B cell (primary cell): ENCODE results near the gene PPP2R5E. TPM values are rescaled to one million over a fixed set of nuclear protein-coding genes. Genes with fewer than 3 reads are reported as not detected.
A peak's percentile ranks its signal among the peaks of the same experiment; 100 is the strongest.

Source experiments
- ATAC-seq: fragments of 200-7000 bp; cut with Tn5 transposase; one replicate; pipeline ENCODE4 v1.10.0; 2021; ENCODE audit warnings: low read depth, mild to moderate bottlenecking, moderate number of reproducible peaks, moderate library complexity
- CTCF ChIA-PET: fragments of 350-600 bp; sonication (Branson Sonifier 250); formaldehyde crosslinking; loops from one replicate; lab custom pipeline; 2021; ENCODE audit warnings: antibody characterized with exemption, inconsistent platforms; lab: Charles Lee
- POLR2A ChIA-PET: fragments of 350-600 bp; sonication (Branson Sonifier 250); formaldehyde crosslinking; loops from one replicate; lab custom pipeline; 2021; ENCODE audit warnings: antibody characterized with exemption; lab: Charles Lee
- DNase-seq: peaks from one replicate; pipeline ENCODE4 v3.0.0; 2013
- H2AFZ ChIP-seq: 2 replicates; pipeline ENCODE4 v1.6.1; 2012; ENCODE audit warnings: mild to moderate bottlenecking, low read depth, low read length; ENCODE audit not compliant: insufficient read depth, poor library complexity, severe bottlenecking
- H3K27ac ChIP-seq, 2 donors: 1 replicate in 1 of 2; 2 replicates in 1 of 2; pipeline ENCODE4 v1.5.1; 2012 to 2013; ENCODE audit warnings: low read length in 2 of 2, mild to moderate bottlenecking in 2 of 2, moderate library complexity in 1 of 2
- H3K27me3 ChIP-seq, 4 experiments: fragments of 200-600 bp in 1 of 4; sonication (generic) in 1 of 4; replicated peaks in 1 of 4; 1 replicate in 2 of 4; 2 replicates in 2 of 4; pipeline versions ENCODE4 v1.6.1 to v1.7.0; 2013 to 2016; ENCODE audit warnings: low read length in 3 of 4, mild to moderate bottlenecking in 2 of 4, mixed read lengths in 1 of 4, moderate library complexity in 1 of 4; ENCODE audit not compliant: insufficient read depth in 4 of 4, control insufficient read depth in 3 of 4; ENCODE audit errors: control extremely low read depth in 1 of 4
- H3K36me3 ChIP-seq, 2 experiments: replicated peaks in 1 of 2; 1 replicate in 1 of 2; 2 replicates in 1 of 2; pipeline versions ENCODE4 v1.6.1 to v1.7.1; 2013; ENCODE audit warnings: low read length in 1 of 2; ENCODE audit not compliant: insufficient read depth in 2 of 2, control insufficient read depth in 1 of 2; ENCODE audit errors: control extremely low read depth in 1 of 2, extremely low read depth in 1 of 2
- H3K4me1 ChIP-seq, 2 donors: fragments of 200-600 bp in 1 of 2; sonication (generic) in 1 of 2; 1 replicate in 1 of 2; 2 replicates in 1 of 2; pipeline versions ENCODE4 v1.5.1 to v1.6.1; 2013 to 2017; ENCODE audit warnings: low read length in 2 of 2; ENCODE audit not compliant: control insufficient read depth in 2 of 2, insufficient read depth in 2 of 2
- H3K4me2 ChIP-seq: replicated peaks from 2 replicates; pipeline ENCODE3; 2012; ENCODE audit warnings: mild to moderate bottlenecking, low read depth, low read length; ENCODE audit not compliant: poor library complexity, severe bottlenecking
- H3K4me3 ChIP-seq, 5 experiments: fragments of 200-600 bp in 1 of 5; sonication (generic) in 1 of 5; 1 replicate in 3 of 5; 2 replicates in 2 of 5; pipeline versions ENCODE4 v1.5.1 to v1.7.0; 2011 to 2016; ENCODE audit warnings: low read length in 4 of 5, mild to moderate bottlenecking in 4 of 5, low read depth in 2 of 5, control low read depth in 1 of 5, moderate library complexity in 1 of 5; ENCODE audit not compliant: insufficient read depth in 1 of 5; ENCODE audit errors: control extremely low read depth in 1 of 5, extremely low read depth in 1 of 5
- H3K79me2 ChIP-seq: fragments of 200-600 bp; sonication (generic); one replicate; pipeline ENCODE4 v1.6.0; 2016; ENCODE audit warnings: low read length; ENCODE audit not compliant: control insufficient read depth, insufficient read depth
- H3K9ac ChIP-seq: fragments of 200-600 bp; sonication (generic); 2 replicates; pipeline ENCODE4 v1.6.1; 2017; ENCODE audit warnings: mild to moderate bottlenecking, low read length, moderate library complexity
- H3K9me3 ChIP-seq, 3 donors: one replicate each; pipeline versions ENCODE4 v1.6.1 to v1.7.1; 2013; ENCODE audit warnings: low read length in 2 of 3; ENCODE audit not compliant: control insufficient read depth in 2 of 3, insufficient read depth in 1 of 3; ENCODE audit errors: control extremely low read depth in 1 of 3
- H4K20me1 ChIP-seq: 2 replicates; pipeline ENCODE4 v1.6.0; 2012; ENCODE audit warnings: mild to moderate bottlenecking, low read length; ENCODE audit not compliant: insufficient read depth, control insufficient read depth, poor library complexity, severe bottlenecking
- H3K27ac Mint-ChIP-seq: one replicate; pipeline ENCODE4 v1.8.0; 2021; ENCODE audit warnings: mixed read lengths
- H3K27me3 Mint-ChIP-seq: one replicate; pipeline ENCODE4 v1.8.0; 2021; ENCODE audit warnings: mixed read lengths
- H3K4me1 Mint-ChIP-seq: one replicate; pipeline ENCODE4 v1.8.0; 2021; ENCODE audit warnings: mixed read lengths
- H3K4me3 Mint-ChIP-seq: one replicate; pipeline ENCODE4 v1.8.0; 2021; ENCODE audit warnings: mixed read lengths
- H3K9me3 Mint-ChIP-seq: one replicate; pipeline ENCODE4 v1.8.0; 2022; ENCODE audit warnings: mixed read lengths; ENCODE audit not compliant: insufficient read depth
- CTCF ChIP-seq: fragments of 200-600 bp; IDR thresholded peaks from one replicate; pipeline ENCODE4 v1.8.0; 2022; ENCODE audit warnings: antibody characterized with exemption, mild to moderate bottlenecking
- EZH2 ChIP-seq: IDR thresholded peaks from 2 replicates; pipeline ENCODE4 v1.6.1; 2012; ENCODE audit warnings: borderline replicate concordance, low read depth, mild to moderate bottlenecking, moderate library complexity, low read length; ENCODE audit not compliant: insufficient read depth, poor library complexity, severe bottlenecking
- WGBS: methylation state at CpG from one replicate; pipeline ENCODE4 v1.1.5; 2013; ENCODE audit warnings: missing lambda C conversion rate; ENCODE audit not compliant: insufficient coverage; 5-methylcytosine and 5-hydroxymethylcytosine counted together
- intact Hi-C: fragments of 100-400 bp; cut with micrococcal nuclease; formaldehyde crosslinking; loops from one replicate; pipeline ENCODE4 v1.10.0; 2022
- polyA plus RNA-seq: library from polyadenylated mRNA; depleted of rRNA; stranded (reverse); fragments of >200 nt; gene quantifications from 2 replicates; pipeline ENCODE4 v1.2.3, GENCODE V29; 2012
- total RNA-seq, 2 donors: library from RNA; stranded (reverse); fragments of 120-200 nt in 1 of 2; gene quantifications; 1 replicate in 1 of 2; 2 replicates in 1 of 2; pipeline versions ENCODE4 v1.2.3 to v1.2.4, GENCODE V29; 2013 to 2022

Gene PPP2R5E
- total and polyA plus RNA-seq, 2 donors (not counting 1 experiment from before 2014, with no cell fraction given) = 6.3 to 40.6 TPM

GRCh38 chr14:63398952-63399351, 144.2 kb downstream of the PPP2R5E start:
- TF ChIP-seq CTCF (no peak), EZH2 (no peak)
- Mint-ChIP-seq H3K9me3 (no peaks in the 10 kb centered on the region), H3K4me1 (no peaks in the 10 kb centered on the region), H3K4me3 (no peak overlapping the region), H3K27me3 (no peaks in the 10 kb centered on the region), H3K27ac (peak overlapping the region; percentile 11)
- DNase-seq = no peak
- Histone ChIP-seq H2AFZ (no peak overlapping the region), H3K4me1 (no peaks in the 10 kb centered on the region), H3K9ac (no peak overlapping the region), H3K27ac (no peak overlapping the region), H3K79me2 (no peaks in the 10 kb centered on the region), H3K4me2 (no peak overlapping the region), H3K36me3 (peaks cover 15 to 26% of the 10 kb centered on the region in 2 experiments), H3K9me3 (no peaks in the 10 kb centered on the region), H3K4me3 (no peak overlapping the region), H4K20me1 (no peaks in the 10 kb centered on the region), H3K27me3 (no peaks in the 10 kb centered on the region)
- intact Hi-C loops = no loop called here
- ATAC-seq = no peak
- CTCF ChIA-PET = no interaction called here
- 100% methylated on average over 1 of the region's 3 CpGs for WGBS
- POLR2A ChIA-PET = no interaction called here

- Mint-ChIP-seq H3K27me3 (no peaks in the 10 kb centered on the region), H3K4me1 (no peaks in the 10 kb centered on the region), H3K4me3 (no peak overlapping the region), H3K9me3 (no peaks in the 10 kb centered on the region), H3K27ac (no peak overlapping the region)
- ChIA-PET POLR2A (no interaction called here), CTCF (interaction anchor here (0.7 kb wide), 1 partner anchor 385 kb away, joined by 3 read pairs; no protein-coding TSS in a partner anchor)
- no CpG with 5 or more reads among the region's 1 CpG for WGBS
- Histone ChIP-seq H4K20me1 (no peaks in the 10 kb centered on the region), H3K9me3 (no peaks in the 10 kb centered on the region), H3K36me3 (peaks cover 11 to 36% of the 10 kb centered on the region in 2 experiments), H2AFZ (no peak overlapping the region), H3K4me2 (no peak overlapping the region), H3K79me2 (no peaks in the 10 kb centered on the region), H3K4me1 (no peaks in the 10 kb centered on the region), H3K27ac (no peak overlapping the region), H3K4me3 (no peak overlapping the region), H3K27me3 (no peaks in the 10 kb centered on the region), H3K9ac (no peak overlapping the region)
- ATAC-seq (no peak), DNase-seq (no peak)
- intact Hi-C loops = loop anchor here (5.0 kb wide), 1 partner anchor 907 kb away; no protein-coding TSS in a partner anchor
- no peak for TF ChIP-seq CTCF
- no peak for TF ChIP-seq EZH2
Measured at GRCh38 chr14:63394841-63395240, 148.3 kb downstream of the PPP2R5E start.
